Coronary artery (tissue), 2 donors: ENCODE measurements around the gene OTUB2.

ENCODE experiments used
- DNase-seq: peaks from one replicate; pipeline ENCODE4 v3.0.0-alpha.2; 2017; ENCODE audit warnings: low spot score
- H3K27ac ChIP-seq, 2 donors: fragments of 200-600 bp; sonication (generic); one replicate each; pipeline ENCODE4 v1.5.1; 2016 to 2019
- H3K4me3 ChIP-seq: fragments of 200-600 bp; sonication (generic); 2 replicates; pipeline ENCODE4 v1.5.1; 2016; ENCODE audit warnings: mild to moderate bottlenecking, moderate library complexity
- TF ChIP-seq, protein P1 (sequence below): fragments of 200-600 bp; sonication (generic); IDR thresholded peaks from one replicate; pipeline ENCODE4 v1.5.1; 2019; ENCODE audit warnings: antibody characterized with exemption

Gene OTUB2

GRCh38 chr14:93996130-93996695 is 29.9 kb upstream of the OTUB2 start:
- Histone ChIP-seq H3K4me3 (peak overlapping the region; percentile 57), H3K27ac (peak overlapping the region; percentile 77 to 90)
- no peak for DNase-seq
- TF ChIP-seq, protein P1, sequence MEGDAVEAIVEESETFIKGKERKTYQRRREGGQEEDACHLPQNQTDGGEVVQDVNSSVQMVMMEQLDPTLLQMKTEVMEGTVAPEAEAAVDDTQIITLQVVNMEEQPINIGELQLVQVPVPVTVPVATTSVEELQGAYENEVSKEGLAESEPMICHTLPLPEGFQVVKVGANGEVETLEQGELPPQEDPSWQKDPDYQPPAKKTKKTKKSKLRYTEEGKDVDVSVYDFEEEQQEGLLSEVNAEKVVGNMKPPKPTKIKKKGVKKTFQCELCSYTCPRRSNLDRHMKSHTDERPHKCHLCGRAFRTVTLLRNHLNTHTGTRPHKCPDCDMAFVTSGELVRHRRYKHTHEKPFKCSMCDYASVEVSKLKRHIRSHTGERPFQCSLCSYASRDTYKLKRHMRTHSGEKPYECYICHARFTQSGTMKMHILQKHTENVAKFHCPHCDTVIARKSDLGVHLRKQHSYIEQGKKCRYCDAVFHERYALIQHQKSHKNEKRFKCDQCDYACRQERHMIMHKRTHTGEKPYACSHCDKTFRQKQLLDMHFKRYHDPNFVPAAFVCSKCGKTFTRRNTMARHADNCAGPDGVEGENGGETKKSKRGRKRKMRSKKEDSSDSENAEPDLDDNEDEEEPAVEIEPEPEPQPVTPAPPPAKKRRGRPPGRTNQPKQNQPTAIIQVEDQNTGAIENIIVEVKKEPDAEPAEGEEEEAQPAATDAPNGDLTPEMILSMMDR, result no peak

- Histone ChIP-seq H3K27ac (peak within 1 kb of the TSS in 1 of 2 donors; percentile 90), H3K4me3 (no peak within 1 kb of the TSS)
- no peak for DNase-seq
- TF ChIP-seq, protein P1, result no peak
Measured at GRCh38 chr14:93997082-93997481, 29.1 kb upstream of the OTUB2 start, which contains the start of gene CCDC197. CCDC197 (plus strand) TSS chr14:93997301; CDS start chr14:93998132, 831 bp downstream.

DNA sequence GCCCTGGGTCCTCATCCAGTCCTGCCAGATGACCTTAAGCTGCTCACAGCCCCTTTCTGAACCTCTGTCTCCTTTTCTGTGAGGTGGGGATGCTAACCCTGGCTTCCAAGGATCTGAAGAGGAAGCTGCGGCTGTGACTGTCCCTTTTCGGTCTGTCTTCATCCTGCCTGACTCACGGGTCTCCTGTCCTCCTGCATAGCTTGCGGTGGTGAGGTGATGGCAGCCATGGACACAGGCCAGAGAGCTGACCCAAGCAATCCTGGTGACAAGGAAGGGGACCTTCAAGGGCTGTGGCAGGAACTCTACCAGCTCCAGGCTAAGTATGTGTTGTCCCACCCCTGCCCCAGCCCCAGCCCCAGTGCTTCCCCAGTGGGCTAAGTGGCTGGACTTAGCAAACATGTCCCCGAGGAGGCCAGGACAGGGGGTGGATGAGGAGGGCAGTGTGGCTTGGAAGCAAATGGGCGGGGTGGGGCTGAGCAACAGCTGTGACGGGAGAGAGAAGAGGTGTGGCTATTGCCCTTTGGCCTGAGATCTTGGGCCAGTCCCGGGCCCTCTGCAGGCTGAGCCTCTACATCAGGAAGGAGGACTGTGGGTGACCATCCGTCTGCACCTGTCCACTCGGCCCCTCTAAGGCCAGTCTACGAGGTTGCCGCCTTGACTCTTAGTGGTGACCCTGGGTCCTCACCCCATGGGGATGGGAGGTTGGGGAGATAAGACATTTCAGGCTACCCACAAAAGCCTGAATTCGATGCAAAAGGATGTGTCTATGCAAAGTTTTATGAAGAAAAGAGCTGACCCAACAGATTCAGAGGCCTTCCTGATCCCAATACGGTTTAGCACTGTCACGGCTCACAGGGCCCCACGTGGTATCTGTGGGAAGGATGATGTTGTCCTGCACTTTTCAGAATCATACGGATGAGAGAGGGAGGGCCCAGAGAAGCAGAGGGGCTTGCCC is 27.9 kb upstream of the OTUB2 start:
- DNase-seq, result no peak
- no peak overlapping the region for H3K4me3 ChIP-seq
- H3K27ac ChIP-seq, result no peak overlapping the region
- TF ChIP-seq, protein P1, result no peak

DNA sequence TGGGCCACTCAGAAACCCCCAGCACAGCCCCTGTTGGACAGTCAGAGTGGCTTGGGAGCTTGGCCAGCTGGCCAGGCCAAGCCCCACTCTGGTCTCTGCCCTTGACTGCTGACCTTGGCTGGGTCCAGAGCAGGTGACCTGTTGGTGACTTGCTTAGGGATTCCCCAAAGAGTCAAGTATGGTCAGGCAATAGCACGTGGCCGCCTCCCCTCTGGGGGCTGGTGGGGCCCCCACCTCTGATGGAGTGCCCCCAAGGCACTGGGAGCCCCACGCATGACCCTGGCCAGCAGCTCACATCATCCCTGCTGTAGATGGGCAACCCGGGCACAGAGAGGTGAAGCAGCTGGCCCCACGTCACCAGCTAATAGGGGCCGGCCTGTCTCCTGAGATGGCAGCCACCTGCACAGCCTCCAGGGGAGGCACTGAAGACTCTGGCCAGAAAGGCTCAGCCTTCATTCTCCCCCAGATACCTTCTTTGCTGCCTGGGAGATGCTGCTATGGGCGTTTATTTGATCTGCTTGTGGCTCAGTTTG is 27.2 kb upstream of the OTUB2 start:
- TF ChIP-seq, protein P1, result no peak
- H3K4me3 ChIP-seq, result no peak overlapping the region
- no peak for DNase-seq
- H3K27ac ChIP-seq, result no peak overlapping the region

DNA sequence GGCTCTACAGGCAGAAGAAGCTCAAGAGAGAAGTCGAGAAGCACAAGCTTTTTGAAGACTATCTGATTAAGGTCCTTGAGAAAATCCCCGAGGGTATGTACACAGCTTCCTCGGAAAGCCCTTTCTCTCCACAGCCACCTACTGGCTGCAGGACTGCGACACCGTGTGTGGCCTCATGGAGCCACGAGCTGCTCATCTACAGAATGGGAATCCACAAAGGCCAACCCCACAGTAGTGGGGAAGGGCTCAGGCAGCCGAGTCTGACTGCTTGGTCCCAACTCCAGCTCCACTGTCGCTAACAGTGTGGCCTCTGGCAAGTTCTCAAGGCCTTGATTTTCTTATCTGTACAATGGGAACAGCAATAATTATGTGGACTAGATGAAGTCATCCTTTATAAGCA is 26.6 kb upstream of the OTUB2 start:
- no peak overlapping the region for H3K27ac ChIP-seq
- DNase-seq, result no peak
- no peak overlapping the region for H3K4me3 ChIP-seq
- TF ChIP-seq, protein P1, result no peak

- Histone ChIP-seq H3K27ac (no peak overlapping the region), H3K4me3 (no peak overlapping the region)
- no peak for DNase-seq
- TF ChIP-seq, protein P1, result no peak
Measured at GRCh38 chr14:94000267-94000666, 25.9 kb upstream of the OTUB2 start.
